ENCODE results near the gene GTF3A.
A peak's percentile ranks its signal among the peaks of the same experiment; 100 is the strongest.

The GTF3A gene

GRCh38 chr13:27449936-27450828 is 25.8 kb downstream of the GTF3A start, which contains the start of gene MTIF3:
TSS of gene MTIF3 (minus strand) at chr13:27450564. CDS start at chr13:27440448, 10,116 bp downstream.
- peak; percentile 91 for DNase-seq

- peak; percentile 51 for DNase-seq
These were observed 26.6 kb downstream of the GTF3A start for GRCh38 chr13:27450921-27451471.

GRCh38 chr13:27455331-27455855 is 31.0 kb downstream of the GTF3A start:
- DNase-seq: no peak

- no peak for DNase-seq
These were observed 37.6 kb downstream of the GTF3A start for GRCh38 chr13:27461940-27462584.

GRCh38 chr13:27463500-27463899 is 39.1 kb downstream of the GTF3A start:
- no peak for DNase-seq

- DNase-seq: no peak
These were observed 41.2 kb downstream of the GTF3A start for GRCh38 chr13:27465611-27466010.

GRCh38 chr13:27466513-27466912 is 42.1 kb downstream of the GTF3A start:
- no peak for DNase-seq

GRCh38 chr13:27470075-27470820 is 45.8 kb downstream of the GTF3A start:
- no peak for DNase-seq

- no peak for DNase-seq
These were observed 48.0 kb downstream of the GTF3A start for GRCh38 chr13:27472441-27472840.

- no peak for DNase-seq
These were observed 48.5 kb downstream of the GTF3A start for GRCh38 chr13:27472941-27473340.

GRCh38 chr13:27474751-27475268 is 50.4 kb downstream of the GTF3A start:
- no peak for DNase-seq

- DNase-seq: no peak
These were observed 52.7 kb downstream of the GTF3A start for GRCh38 chr13:27476943-27477703.

- DNase-seq: peak; percentile 20
These were observed 57.3 kb downstream of the GTF3A start for GRCh38 chr13:27481766-27482165.

- DNase-seq: no peak
These were observed 58.6 kb downstream of the GTF3A start for GRCh38 chr13:27482983-27483382.

GRCh38 chr13:27483421-27483820 is 59.0 kb downstream of the GTF3A start:
- no peak for DNase-seq

Measured in fibroblast of skin of right biceps (primary cell).